ENCODE results near the gene ACADM.
"Not testable (repeated sequence)": the region's sequence is repeated elsewhere in the genome, so short reads cannot be mapped to it uniquely, and the experiment has no call there.

The ACADM gene

DNA sequence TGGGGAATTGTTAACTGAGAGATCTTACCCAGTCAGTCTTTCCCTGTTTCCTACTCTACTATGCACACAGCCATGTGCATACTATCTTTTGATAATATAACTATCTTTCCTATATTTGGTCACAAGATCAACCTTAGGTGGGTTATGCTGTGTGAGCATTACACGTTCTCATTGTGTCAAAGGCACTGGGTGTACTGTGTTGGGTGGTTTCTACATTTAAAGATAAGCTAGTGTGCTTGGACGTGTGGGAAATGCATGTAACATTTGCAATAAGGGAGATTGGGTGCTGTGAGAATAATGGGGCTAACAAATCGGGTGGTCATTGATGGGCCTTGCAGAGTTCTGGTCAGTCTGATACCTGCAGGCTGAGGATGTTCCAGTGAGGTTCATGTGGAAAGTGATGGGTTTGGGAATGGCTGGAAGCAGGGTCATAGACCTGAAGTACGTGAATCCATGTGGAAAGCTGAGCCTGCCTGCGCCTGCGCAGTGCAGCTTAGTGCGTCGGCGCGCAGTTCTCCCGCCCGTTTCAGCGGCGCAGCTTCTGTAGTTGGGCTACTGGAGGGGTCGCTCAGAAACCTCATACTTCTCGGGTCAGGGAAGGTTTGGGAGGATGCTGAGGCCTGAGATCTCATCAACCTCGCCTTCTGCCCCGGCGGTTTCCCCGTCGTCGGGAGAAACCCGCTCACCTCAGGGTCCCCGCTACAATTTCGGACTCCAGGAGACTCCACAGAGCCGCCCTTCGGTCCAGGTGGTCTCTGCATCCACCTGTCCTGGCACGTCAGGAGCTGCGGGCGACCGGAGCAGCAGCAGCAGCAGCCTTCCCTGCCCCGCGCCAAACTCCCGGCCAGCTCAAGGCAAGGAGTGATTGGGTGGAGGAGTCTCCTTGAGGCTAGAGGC, 72.1 kb downstream of the ACADM start, which contains the start of gene MSH4:
TSS of gene MSH4 (plus strand) at position 507 of the 897 bp plus-strand sequence. CDS start at position 611, 104 bp downstream.
- DNase-seq, result no peak

- no peak for DNase-seq
These were observed 72.7 kb downstream of the ACADM start for GRCh38 chr1:75797273-75797588.

DNA sequence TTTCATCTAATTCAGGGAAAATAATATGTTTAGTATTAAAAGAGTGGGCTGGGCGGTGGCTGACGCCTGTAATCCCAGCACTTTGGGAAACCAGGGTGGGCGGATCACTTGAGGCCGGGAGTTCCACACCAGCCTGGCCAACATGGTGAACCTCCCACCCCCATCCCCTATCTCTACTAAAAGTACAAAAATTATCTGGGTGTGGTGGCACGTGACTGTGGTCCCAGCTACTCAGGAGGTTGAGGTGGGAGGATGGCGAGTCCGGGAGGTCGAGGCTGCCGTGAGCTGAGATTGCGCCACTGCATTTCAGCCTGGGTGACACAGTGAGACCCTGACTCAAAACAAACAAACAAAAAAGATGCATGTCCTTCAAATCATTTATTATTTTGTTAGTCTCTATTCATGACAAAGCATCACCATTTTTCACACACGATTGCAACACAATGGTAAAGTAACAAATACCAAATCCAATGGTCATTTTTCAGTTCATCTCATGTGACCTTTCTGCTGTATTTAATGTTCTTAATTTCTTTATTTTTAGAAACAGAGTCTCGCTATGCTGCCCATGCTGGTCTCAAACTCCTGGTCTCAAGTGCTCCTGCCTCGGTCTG, 73.2 kb downstream of the ACADM start:
- DNase-seq, result no peak

DNA sequence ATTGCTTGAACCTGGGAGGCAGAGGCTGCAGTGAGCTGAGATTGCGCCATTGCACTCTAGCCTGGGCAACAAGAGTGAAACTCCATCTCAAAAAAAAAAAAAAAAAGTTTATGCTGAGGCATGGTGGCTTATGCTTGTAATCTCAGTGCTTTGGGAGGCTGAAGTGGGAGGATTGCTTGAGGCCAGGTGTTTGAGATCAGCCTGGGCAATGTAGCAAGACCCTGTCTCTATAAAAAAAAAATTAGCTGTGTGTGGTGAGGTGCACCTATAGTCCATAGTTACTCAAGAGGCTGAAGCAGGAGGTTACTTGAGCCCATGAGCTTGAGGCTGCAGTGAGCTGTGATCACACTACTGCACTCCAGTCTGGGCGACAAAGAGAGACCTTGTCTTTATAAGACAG, 77.0 kb downstream of the ACADM start:
- not testable (repeated sequence) for DNase-seq

- no peak for DNase-seq
These were observed 84.4 kb downstream of the ACADM start for GRCh38 chr1:75808921-75809320.

- DNase-seq, result not testable (repeated sequence)
These were observed 85.6 kb downstream of the ACADM start for GRCh38 chr1:75810113-75810512.

DNA sequence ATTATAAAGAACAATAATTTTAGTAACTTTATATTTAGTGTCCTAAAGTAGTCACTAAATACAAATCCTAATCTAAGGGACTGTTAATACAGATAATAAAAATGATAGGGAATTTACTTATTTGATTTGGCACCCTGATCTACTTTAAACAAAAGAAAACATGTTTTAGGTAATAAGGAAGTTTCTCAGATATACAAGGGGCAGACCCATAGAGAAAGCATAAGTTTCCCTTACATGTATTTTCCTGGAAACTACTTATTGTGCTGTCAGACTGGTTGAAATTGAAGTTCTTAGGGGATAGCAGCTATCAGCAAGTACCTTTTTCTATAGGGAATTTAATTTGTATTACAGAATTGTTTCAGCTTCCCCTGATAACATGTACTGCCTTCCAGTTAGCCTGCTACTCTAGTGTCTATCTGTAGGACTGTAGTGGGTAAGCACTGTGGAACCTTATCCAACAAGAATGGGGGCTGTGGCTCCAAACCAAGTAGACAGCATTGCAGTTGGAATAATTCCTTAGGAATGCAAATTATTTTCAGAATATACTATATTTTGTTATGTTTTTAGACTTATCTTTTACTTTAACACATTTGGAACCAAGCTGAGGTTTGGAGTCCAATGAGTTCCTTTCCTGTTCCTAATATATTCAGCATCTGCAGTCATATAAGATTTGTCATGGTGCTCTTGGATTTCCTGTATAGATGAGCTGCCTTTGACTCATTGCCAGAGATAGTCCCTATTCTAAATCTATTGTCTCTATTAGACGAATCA, 86.9 kb downstream of the ACADM start:
- no peak for DNase-seq

DNA sequence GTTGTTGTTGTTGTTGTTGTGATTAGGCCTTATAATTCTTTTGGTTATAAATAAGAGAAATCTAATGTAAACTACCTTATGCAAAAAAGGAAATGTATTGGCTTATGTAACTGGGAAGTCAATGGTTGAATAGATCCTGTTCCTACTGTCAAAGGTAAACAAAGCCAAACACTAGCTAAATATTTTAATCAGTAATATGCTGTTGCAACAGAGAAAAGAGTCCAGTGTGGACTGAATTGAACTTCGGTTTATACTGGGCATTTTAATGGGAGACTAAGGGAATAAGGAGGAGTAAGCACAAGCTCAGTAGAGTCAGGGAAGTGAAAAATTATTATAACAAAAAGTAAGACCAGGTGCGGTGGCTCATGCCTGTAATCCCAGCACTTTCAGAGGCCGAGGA, 87.6 kb downstream of the ACADM start:
- no peak for DNase-seq

Measured in NCI-H1694 treated with DMSO at 0.1 percent for 48 hours (cell line).